ENCODE data around the gene TMEM186. TPM values are rescaled to one million over a fixed set of nuclear protein-coding genes. Genes with fewer than 3 reads are reported as not detected.
A peak's percentile ranks its signal among the peaks of the same experiment; 100 is the strongest.

Gene TMEM186
- total and polyA plus RNA-seq, 2 experiments from 2014 or later = 8.3 to 14.8 TPM

- TF ChIP-seq ZNF462 (CRISPR knock-in tag; IDR thresholded peaks at IDR 0.05) = no peak
Measured at GRCh38 chr16:8752706-8753105, 44.7 kb downstream of the TMEM186 start (continued).

GRCh38 chr16:8751481-8752311 is 45.7 kb downstream of the TMEM186 start:
- H3K36me3 Mint-ChIP-seq (ENCODE audit: low read depth) = no peaks in the 10 kb centered on the region
- no peak overlapping the region for H3K4me2 ChIP-seq
- no peaks in the 10 kb centered on the region for H3K27me3 ChIP-seq (ENCODE audit: insufficient read depth)
- no peak for ATAC-seq
- no peak overlapping the region for H3K27ac ChIP-seq (ENCODE audit: low read depth)
- no peaks in the 10 kb centered on the region for H3K79me2 ChIP-seq (replicated peaks; ENCODE audit: insufficient read depth)
- H3K4me3 ChIP-seq = no peak overlapping the region
- no peaks in the 10 kb centered on the region for H3K9me2 ChIP-seq (ENCODE audit: insufficient read depth)
- H3F3A ChIP-seq (replicated peaks; ENCODE audit: low read depth) = no peaks in the 10 kb centered on the region
- no peak overlapping the region for H2AFZ ChIP-seq
- H3K27ac Mint-ChIP-seq = no peak overlapping the region
- H3K9me3 Mint-ChIP-seq = no peaks in the 10 kb centered on the region
- peak; percentile 32 for DNase-seq (ENCODE audit: low spot score)
- no peaks in the 10 kb centered on the region for H3K27me3 Mint-ChIP-seq (ENCODE audit: insufficient read depth, low read depth, poor library complexity)
- H4K20me1 ChIP-seq (replicated peaks; ENCODE audit: insufficient read depth) = no peaks in the 10 kb centered on the region
- no peak overlapping the region for H3K4me3 Mint-ChIP-seq
- H3K4me1 ChIP-seq (ENCODE audit: insufficient read depth) = no peaks in the 10 kb centered on the region
- no peaks in the 10 kb centered on the region for H3K36me3 ChIP-seq (ENCODE audit: insufficient read depth)
- H3K4me1 Mint-ChIP-seq = no peaks in the 10 kb centered on the region
- no peak for TF ChIP-seq NANOG (IDR thresholded peaks at IDR 0.05; ENCODE audit: borderline replicate concordance)
- TF ChIP-seq ZNF462 (CRISPR knock-in tag; IDR thresholded peaks at IDR 0.05) = no peak
- TF ChIP-seq ETS1 (IDR thresholded peaks at IDR 0.05) = no peak
- TF ChIP-seq POLR2AphosphoS5 (IDR thresholded peaks at IDR 0.05; ENCODE audit: low read depth) = no peak
- no peak for TF ChIP-seq ZNF114 (CRISPR knock-in tag; IDR thresholded peaks at IDR 0.05)
- TF ChIP-seq EZH2phosphoT487 (IDR thresholded peaks at IDR 0.05; ENCODE audit: unreplicated experiment) = no peak

All from GM23338 (cell line).